Vagina (tissue), 2 donors: ENCODE measurements around the gene NEO1.

Source experiments
- POLR2A ChIP-seq, 2 donors: fragments of 450-650 bp; IDR thresholded peaks; one replicate each; pipeline ENCODE4 v1.6.1; 2017; ENCODE audit warnings: antibody characterized with exemption in 2 of 2, mild to moderate bottlenecking in 2 of 2, moderate library complexity in 2 of 2
- POLR2AphosphoS5 ChIP-seq, 2 donors: sonication (generic); formaldehyde crosslinking; IDR thresholded peaks; one replicate each; pipeline ENCODE4 v1.9.0; 2017; ENCODE audit warnings: antibody characterized with exemption in 2 of 2, mild to moderate bottlenecking in 2 of 2, low read depth in 1 of 2; ENCODE audit not compliant: insufficient read depth in 1 of 2
- TF ChIP-seq, protein P1 (sequence below), 3 experiments: fragments of 450-650 bp in 2 of 3; fragments of 200-600 bp in 1 of 3; sonication (generic) in 1 of 3; IDR thresholded peaks; one replicate each; pipeline ENCODE4 v1.5.1; 2017 to 2019; ENCODE audit warnings: antibody characterized with exemption in 3 of 3, mild to moderate bottlenecking in 2 of 3, moderate library complexity in 2 of 3

DNA sequence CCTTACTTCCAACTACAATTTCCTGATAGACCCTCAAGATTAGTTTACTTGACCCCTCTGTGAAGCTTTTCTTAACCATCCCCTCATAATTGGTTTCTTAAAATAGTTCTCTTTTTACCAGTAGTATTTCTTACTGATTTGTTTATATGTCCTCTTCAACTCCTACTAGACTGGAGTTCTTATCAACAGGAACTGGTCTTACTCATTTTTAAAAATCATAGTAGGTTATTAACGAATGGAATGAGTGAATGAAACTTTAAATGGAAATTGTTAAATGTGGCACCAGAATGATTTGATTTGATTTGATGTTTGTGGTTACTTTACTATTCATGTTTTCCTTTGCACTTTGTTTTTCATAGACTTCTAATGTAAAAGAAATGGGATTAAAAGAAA lies 91.5 kb downstream of the NEO1 start:
- TF ChIP-seq, protein P1, sequence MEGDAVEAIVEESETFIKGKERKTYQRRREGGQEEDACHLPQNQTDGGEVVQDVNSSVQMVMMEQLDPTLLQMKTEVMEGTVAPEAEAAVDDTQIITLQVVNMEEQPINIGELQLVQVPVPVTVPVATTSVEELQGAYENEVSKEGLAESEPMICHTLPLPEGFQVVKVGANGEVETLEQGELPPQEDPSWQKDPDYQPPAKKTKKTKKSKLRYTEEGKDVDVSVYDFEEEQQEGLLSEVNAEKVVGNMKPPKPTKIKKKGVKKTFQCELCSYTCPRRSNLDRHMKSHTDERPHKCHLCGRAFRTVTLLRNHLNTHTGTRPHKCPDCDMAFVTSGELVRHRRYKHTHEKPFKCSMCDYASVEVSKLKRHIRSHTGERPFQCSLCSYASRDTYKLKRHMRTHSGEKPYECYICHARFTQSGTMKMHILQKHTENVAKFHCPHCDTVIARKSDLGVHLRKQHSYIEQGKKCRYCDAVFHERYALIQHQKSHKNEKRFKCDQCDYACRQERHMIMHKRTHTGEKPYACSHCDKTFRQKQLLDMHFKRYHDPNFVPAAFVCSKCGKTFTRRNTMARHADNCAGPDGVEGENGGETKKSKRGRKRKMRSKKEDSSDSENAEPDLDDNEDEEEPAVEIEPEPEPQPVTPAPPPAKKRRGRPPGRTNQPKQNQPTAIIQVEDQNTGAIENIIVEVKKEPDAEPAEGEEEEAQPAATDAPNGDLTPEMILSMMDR (IDR thresholded peaks at IDR 0.05), result no peak
- TF ChIP-seq POLR2AphosphoS5 (IDR thresholded peaks at IDR 0.05; ENCODE audit: insufficient read depth in 1 of 2, low read depth in 1 of 2) (no peak), POLR2A (IDR thresholded peaks at IDR 0.05) (no peak)
